Stimulated activated CD4-positive, alpha-beta T cell treated with anti-CD3 and anti-CD28 coated beads, Interleukin-12 subunit alpha, Interleukin-12 subunit beta, amount 100 ng/mL, for 4 hours (primary cell): Measurements from ENCODE around the gene TEX13D.

Experiments
- DNase-seq: peaks from one replicate; pipeline ENCODE4 v3.0.0-alpha.2; 2020

TEX13D gene

GRCh38 chrX:124348885-124349453, 16.5 kb downstream of the TEX13D start:
- no peak for DNase-seq

GRCh38 chrX:124354648-124355047, 22.2 kb downstream of the TEX13D start:
- DNase-seq = no peak

GRCh38 chrX:124358800-124359383, 26.4 kb downstream of the TEX13D start:
- no peak for DNase-seq

GRCh38 chrX:124362072-124362471, 29.6 kb downstream of the TEX13D start:
- DNase-seq = no peak

DNA sequence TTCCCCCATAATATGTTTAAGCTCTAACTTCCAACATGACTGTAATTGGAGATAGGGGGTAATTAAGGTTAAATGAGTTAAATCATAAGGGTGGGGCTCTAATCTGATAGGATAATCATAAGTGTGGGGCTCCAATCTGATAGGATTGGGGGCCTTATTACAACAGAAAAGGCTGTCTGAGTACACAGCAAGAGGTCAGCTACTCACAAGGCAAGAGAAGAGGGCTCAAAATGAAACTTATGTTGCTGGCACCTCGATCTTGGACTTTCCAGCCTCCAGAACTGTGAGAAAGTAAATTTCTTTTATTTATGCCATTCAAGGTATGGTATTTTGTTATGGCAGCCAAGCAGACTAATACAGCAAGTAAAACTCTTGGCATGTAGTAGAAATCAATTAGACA, 30.3 kb downstream of the TEX13D start:
- no peak for DNase-seq

DNA sequence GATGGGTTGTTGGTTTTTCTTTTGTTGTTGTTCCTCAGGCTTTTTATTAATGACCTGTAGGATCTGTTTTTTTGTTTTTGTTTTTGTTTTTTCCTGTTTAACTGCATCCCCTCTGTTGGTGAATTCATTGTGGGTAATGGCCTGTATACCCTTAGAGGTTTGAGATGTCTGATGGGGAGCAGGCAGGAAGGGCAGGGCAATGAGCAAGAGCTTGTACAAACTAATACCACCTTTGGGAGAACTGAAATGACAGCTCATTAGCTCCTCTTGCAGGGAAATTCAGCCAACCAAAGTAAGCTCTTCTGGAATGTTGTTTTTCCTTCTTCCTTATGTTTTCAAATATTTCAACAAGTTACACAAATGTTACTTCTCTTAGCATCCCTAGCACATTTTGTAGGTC, 37.3 kb downstream of the TEX13D start:
- no peak for DNase-seq

- DNase-seq = no peak
These were observed 40.9 kb downstream of the TEX13D start for GRCh38 chrX:124373348-124373747.

DNA sequence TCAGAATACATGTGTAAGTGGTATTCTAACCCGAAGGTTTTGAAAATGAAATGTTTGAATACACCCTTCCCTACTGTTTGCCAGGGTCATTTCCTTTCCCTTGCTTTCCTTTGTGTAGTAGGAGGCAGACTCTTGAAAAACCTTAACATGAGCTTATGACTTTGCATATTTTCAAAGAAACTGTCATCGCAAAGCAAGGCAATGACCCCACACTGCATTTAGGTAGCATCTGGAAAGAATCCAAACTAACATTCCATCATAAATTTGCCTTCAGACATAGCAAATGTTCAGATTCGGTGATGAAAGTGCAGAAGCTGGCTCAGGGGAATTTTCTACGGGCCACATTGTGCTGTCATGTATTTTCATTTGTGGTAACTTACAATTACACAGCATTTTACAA, 46.2 kb downstream of the TEX13D start:
- DNase-seq = no peak

- no peak for DNase-seq
These were observed 50.9 kb downstream of the TEX13D start for GRCh38 chrX:124383354-124383753.

DNA sequence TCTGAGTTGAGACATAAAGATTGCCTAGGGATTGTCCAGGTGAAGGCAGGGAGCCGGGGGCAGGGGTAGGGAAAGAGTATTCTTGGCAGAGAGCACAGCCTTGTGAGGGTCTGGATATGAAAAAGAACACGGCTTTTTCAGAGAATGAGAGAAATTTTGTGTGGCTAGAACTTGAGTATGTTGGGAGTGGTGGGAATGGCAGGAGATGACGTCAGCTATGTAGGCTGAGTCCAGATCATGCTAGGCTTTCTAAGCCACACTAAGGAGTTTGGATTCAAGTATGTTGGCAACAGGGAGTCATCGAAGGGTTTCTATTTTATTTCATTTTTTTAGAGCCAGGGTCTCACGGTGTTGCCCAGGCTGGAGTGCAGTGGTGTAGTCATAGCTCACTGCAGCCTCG, 53.9 kb downstream of the TEX13D start:
- DNase-seq = no peak
